Neural progenitor cell (in vitro differentiated cells): Measurements from ENCODE around the gene ATR.

Experiments
- CTCF ChIP-seq: fragments of 200-600 bp; sonication (generic); IDR thresholded peaks from 2 replicates; pipeline ENCODE4 v1.5.1; 2017; ENCODE audit warnings: antibody characterized with exemption, mild to moderate bottlenecking
- EZH2 ChIP-seq: fragments of 200-600 bp; sonication (generic); IDR thresholded peaks from 2 replicates; pipeline ENCODE4 v1.6.1; 2017; ENCODE audit warnings: antibody characterized with exemption, mild to moderate bottlenecking, moderate library complexity
- EZH2phosphoT487 ChIP-seq: fragments of 200-600 bp; sonication (generic); IDR thresholded peaks from 2 replicates; pipeline ENCODE4 v1.6.1; 2017; ENCODE audit warnings: antibody characterized with exemption

- TF ChIP-seq CTCF: no peak
- no peak for TF ChIP-seq EZH2
- no peak for TF ChIP-seq EZH2phosphoT487
Measured at GRCh38 chr3:142450881-142451280, 127.7 kb downstream of the ATR start.
